ENCODE results near the gene MTHFSD.

MTHFSD gene

GRCh38 chr16:86597880-86598606 is 43.0 kb upstream of the MTHFSD start:
- no peak overlapping the region for H3K4me3 Mint-ChIP-seq
- TF ChIP-seq, protein P1, sequence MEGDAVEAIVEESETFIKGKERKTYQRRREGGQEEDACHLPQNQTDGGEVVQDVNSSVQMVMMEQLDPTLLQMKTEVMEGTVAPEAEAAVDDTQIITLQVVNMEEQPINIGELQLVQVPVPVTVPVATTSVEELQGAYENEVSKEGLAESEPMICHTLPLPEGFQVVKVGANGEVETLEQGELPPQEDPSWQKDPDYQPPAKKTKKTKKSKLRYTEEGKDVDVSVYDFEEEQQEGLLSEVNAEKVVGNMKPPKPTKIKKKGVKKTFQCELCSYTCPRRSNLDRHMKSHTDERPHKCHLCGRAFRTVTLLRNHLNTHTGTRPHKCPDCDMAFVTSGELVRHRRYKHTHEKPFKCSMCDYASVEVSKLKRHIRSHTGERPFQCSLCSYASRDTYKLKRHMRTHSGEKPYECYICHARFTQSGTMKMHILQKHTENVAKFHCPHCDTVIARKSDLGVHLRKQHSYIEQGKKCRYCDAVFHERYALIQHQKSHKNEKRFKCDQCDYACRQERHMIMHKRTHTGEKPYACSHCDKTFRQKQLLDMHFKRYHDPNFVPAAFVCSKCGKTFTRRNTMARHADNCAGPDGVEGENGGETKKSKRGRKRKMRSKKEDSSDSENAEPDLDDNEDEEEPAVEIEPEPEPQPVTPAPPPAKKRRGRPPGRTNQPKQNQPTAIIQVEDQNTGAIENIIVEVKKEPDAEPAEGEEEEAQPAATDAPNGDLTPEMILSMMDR (IDR thresholded peaks at IDR 0.05): no peak
- peaks cover 56% of the 10 kb centered on the region for H3K4me1 Mint-ChIP-seq
- H3K36me3 Mint-ChIP-seq (ENCODE audit: low read depth): no peaks in the 10 kb centered on the region
- no peaks in the 10 kb centered on the region for H3K9me3 Mint-ChIP-seq
- H3K27ac Mint-ChIP-seq: no peak overlapping the region
- DNase-seq: no peak
- H3K27me3 Mint-ChIP-seq (ENCODE audit: low read depth, poor library complexity): peaks cover 12% of the 10 kb centered on the region

- TF ChIP-seq, protein P1 (IDR thresholded peaks at IDR 0.05): no peak
- Mint-ChIP-seq H3K4me3 (no peak overlapping the region), H3K27me3 (ENCODE audit: low read depth, poor library complexity) (peaks cover 12% of the 10 kb centered on the region), H3K9me3 (no peaks in the 10 kb centered on the region), H3K36me3 (ENCODE audit: low read depth) (no peaks in the 10 kb centered on the region), H3K27ac (no peak overlapping the region), H3K4me1 (peaks cover 58% of the 10 kb centered on the region)
- no peak for DNase-seq
These were observed 42.3 kb upstream of the MTHFSD start for GRCh38 chr16:86597126-86597879.

DNA sequence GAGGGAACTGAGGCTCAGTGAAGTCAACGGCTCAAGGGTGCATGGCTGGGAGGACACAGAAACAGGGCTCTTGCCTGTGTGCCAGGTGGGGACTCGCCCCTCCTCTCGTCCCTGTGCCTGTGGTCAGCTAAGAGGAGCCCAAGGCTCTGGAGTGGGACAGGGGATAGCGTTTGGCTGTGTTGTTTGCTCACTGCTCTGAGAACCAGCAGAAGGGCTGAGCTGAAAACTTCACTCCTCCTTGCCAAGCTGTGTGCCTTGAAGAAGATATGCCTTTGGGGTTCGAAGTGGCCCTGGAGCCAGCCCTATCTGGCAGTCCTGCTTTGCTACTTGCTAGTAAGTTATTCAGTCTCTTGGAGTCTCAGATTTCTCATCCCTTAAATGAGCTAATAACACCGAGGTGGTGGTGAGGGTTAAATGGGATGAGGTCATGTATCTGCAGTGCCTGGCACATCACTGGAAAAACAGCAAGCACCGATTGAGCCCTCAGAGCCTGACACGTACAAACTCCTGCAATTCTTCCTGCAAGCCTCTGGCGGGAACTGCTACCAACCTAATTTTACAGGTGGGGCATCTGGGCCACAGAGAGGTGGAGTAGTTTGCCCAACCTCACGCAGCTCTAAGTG is 41.1 kb upstream of the MTHFSD start:
- TF ChIP-seq, protein P1 (IDR thresholded peaks at IDR 0.05): no peak
- H3K4me3 Mint-ChIP-seq: no peak overlapping the region
- H3K36me3 Mint-ChIP-seq (ENCODE audit: low read depth): peaks cover 4% of the 10 kb centered on the region
- H3K27ac Mint-ChIP-seq: no peak overlapping the region
- no peaks in the 10 kb centered on the region for H3K9me3 Mint-ChIP-seq
- DNase-seq: no peak
- H3K4me1 Mint-ChIP-seq: peaks cover 53% of the 10 kb centered on the region
- H3K27me3 Mint-ChIP-seq (ENCODE audit: low read depth, poor library complexity): peaks cover 12% of the 10 kb centered on the region

DNA sequence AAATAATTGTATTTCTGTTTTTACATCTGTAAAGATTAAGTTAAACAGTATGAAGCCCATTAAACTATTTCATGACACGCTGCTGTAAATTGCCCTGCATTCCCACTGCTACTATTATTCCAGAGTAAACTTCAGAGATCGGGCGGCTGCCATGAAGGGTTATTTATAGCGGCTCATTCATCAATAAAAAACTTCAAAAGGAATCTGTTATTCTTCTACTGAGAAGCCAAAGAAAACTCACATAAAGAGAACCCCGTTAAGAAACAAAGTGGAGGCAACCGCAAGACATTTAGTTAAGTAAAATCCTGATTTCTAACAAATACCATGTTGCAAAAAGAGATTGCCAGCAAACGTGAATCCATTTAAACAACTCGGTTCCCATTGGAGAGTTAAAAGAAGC is 39.7 kb upstream of the MTHFSD start:
- TF ChIP-seq, protein P1 (IDR thresholded peaks at IDR 0.05): no peak
- H3K27ac Mint-ChIP-seq: no peak overlapping the region

DNA sequence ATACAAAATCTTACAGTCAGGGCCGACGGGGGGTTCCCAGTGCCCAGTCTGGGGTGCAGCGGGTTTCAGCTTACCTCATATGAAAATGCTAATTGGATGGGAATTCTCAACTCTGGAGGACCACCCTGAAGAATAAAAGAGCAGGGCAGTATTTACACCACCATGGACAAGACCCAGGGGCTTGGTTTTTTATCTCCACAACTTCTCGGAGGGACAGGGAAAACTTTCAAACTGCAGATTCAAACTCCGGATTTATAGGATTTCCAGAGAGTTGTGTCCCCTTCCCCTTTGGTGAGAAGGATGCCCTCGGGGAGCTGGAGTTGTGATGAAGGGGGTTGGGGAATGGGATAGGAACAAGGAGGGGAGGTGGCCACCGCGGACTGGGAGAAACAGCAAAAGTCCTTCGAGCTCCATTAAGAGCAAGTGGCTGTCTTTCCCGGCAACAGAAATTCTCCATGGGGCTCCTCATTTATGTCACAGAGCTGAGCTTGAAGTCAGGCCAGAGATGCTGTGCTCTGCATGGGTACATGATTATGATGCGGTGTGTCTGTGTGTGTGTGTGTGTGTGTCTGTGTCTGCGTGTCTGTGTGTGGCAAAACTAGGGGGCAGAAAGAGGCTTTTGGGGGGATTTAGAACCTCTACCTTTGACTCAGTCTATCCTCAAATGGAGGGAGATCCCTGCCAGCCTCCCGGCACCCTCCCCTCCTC is 39.0 kb upstream of the MTHFSD start:
- peak overlapping the region; percentile 41 for H3K4me3 Mint-ChIP-seq
- peaks cover 21% of the 10 kb centered on the region for H3K27me3 Mint-ChIP-seq (ENCODE audit: low read depth, poor library complexity)
- H3K36me3 Mint-ChIP-seq (ENCODE audit: low read depth): peaks cover 6% of the 10 kb centered on the region
- peaks cover 48% of the 10 kb centered on the region for H3K4me1 Mint-ChIP-seq
- TF ChIP-seq, protein P1 (IDR thresholded peaks at IDR 0.05): no peak
- no peaks in the 10 kb centered on the region for H3K9me3 Mint-ChIP-seq
- no peak for DNase-seq
- H3K27ac Mint-ChIP-seq: peak overlapping the region; percentile 41

More for the DNA sequence above, 39.7 kb upstream of the MTHFSD start:
- H3K36me3 Mint-ChIP-seq (ENCODE audit: low read depth): peaks cover 6% of the 10 kb centered on the region
- peaks cover 18% of the 10 kb centered on the region for H3K27me3 Mint-ChIP-seq (ENCODE audit: low read depth, poor library complexity)
- H3K4me3 Mint-ChIP-seq: peak overlapping the region; percentile 41
- H3K9me3 Mint-ChIP-seq: no peaks in the 10 kb centered on the region
- peaks cover 53% of the 10 kb centered on the region for H3K4me1 Mint-ChIP-seq
- DNase-seq: no peak
